Upper lobe of left lung (tissue), 6 donors: ENCODE measurements around the gene TSEN54. TPM values are rescaled to one million over a fixed set of nuclear protein-coding genes. Genes with fewer than 3 reads are reported as not detected.
A peak's percentile ranks its signal among the peaks of the same experiment; 100 is the strongest.

ENCODE experiments used
- ATAC-seq, 2 donors: fragments of 200-7000 bp; cut with Tn5 transposase; one replicate each; pipeline ENCODE4 v1.9.1; 2022; ENCODE audit warnings: mild to moderate bottlenecking in 2 of 2, moderate library complexity in 2 of 2; ENCODE audit not compliant: low FRiP score in 2 of 2
- DNase-seq, 2 donors: peaks; one replicate each; pipeline ENCODE4 v3.0.0-alpha.2; 2019 to 2020
- H3K27ac ChIP-seq, 4 donors: fragments of 200-600 bp; sonication (generic); one replicate each; pipeline ENCODE4 v1.5.1; 2016 to 2019
- H3K27me3 ChIP-seq, 4 donors: fragments of 200-600 bp; sonication (generic); one replicate each; pipeline ENCODE4 v1.5.1; 2017 to 2019
- H3K36me3 ChIP-seq, 4 donors: fragments of 200-600 bp; sonication (generic); one replicate each; pipeline ENCODE4 v1.5.1; 2016 to 2019
- H3K4me1 ChIP-seq, 4 donors: fragments of 200-600 bp; sonication (generic); one replicate each; pipeline ENCODE4 v1.5.1; 2018 to 2019
- H3K4me3 ChIP-seq, 4 donors: fragments of 200-600 bp; sonication (generic); one replicate each; pipeline ENCODE4 v1.5.1; 2017 to 2019; ENCODE audit warnings: mild to moderate bottlenecking in 2 of 4, moderate library complexity in 1 of 4
- H3K9me3 ChIP-seq, 4 donors: fragments of 200-600 bp; sonication (generic); one replicate each; pipeline ENCODE4 v1.5.1; 2018 to 2019
- EP300 ChIP-seq, 4 donors: sonication (generic); formaldehyde crosslinking; IDR thresholded peaks; one replicate each; pipeline ENCODE4 v1.5.1; 2017; ENCODE audit warnings: antibody characterized with exemption in 4 of 4, control low read depth in 2 of 4
- POLR2A ChIP-seq, 4 donors: fragments of 450-650 bp; IDR thresholded peaks; one replicate each; pipeline ENCODE4 v1.5.1; 2016 to 2017; ENCODE audit warnings: antibody characterized with exemption in 4 of 4, mild to moderate bottlenecking in 2 of 4
- POLR2AphosphoS5 ChIP-seq, 2 donors: sonication (generic); formaldehyde crosslinking; IDR thresholded peaks; one replicate each; pipeline ENCODE4 v1.5.1; 2017; ENCODE audit warnings: antibody characterized with exemption in 2 of 2
- WGBS, 2 donors: methylation state at CpG; one replicate each; pipeline ENCODE4 v1.1.5; 2017 to 2018; 5-methylcytosine and 5-hydroxymethylcytosine counted together
- total RNA-seq, 6 donors: library from RNA; depleted of rRNA in 4 of 6; stranded (reverse); fragments of >200 nt in 4 of 6; gene quantifications; one replicate each; pipeline versions ENCODE4 v1.1.0 to v1.2.1, GENCODE V29; 2016 to 2021
- TF ChIP-seq, protein P1 (sequence below), 6 experiments: fragments of 450-650 bp in 4 of 6; fragments of 200-600 bp in 2 of 6; sonication (generic) in 2 of 6; IDR thresholded peaks; one replicate each; pipeline ENCODE4 v1.5.1; 2016 to 2019; ENCODE audit warnings: antibody characterized with exemption in 6 of 6
- donor health status: DM: no; HTN: no; CAD: no; lungs with moderate emphysema.
- donor health status: DM: no; HTN: yes; CAD: no; lungs with severe emphysema.

Gene TSEN54
- total RNA-seq, 6 donors from 2014 or later: 19.5 to 125 (median 31.3) TPM

DNA sequence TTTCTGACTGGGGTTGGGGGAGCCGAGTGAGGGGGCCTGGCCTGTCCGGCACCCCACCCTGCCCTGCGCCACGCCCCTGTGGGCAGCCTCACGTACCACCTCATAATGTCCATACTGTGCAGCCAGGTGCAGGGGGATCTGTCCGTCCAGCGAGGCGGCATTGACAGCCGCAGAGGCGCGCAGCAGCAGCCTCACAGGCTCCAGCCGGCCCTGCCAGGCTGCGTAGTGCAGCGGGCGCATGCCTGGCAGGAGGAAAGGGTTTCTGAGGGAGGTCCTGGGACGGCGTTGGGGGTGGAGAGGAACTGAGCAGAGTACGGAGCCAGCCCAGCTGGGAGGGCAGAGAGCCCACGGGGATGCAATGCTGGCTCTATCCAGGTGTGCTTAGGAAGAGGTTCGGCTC, 9.4 kb upstream of the TSEN54 start:
- Histone ChIP-seq H3K27me3 (no peaks in the 10 kb centered on the region), H3K4me3 (no peak overlapping the region), H3K36me3 (peaks cover 0 to 76% (median 46%) of the 10 kb centered on the region in 4 donors), H3K9me3 (no peaks in the 10 kb centered on the region), H3K27ac (peak overlapping the region in 3 of 4 donors; percentile 80 to 94 (median 92)), H3K4me1 (peaks cover 21 to 70% (median 36%) of the 10 kb centered on the region in 4 donors)
- whole genome bisulfite sequencing, 2 donors: 74 to 90% methylated on average over 9 to 20 of the region's 20 CpGs
- ATAC-seq (no peak), DNase-seq (peak in 1 of 2 donors; percentile 75)
- TF ChIP-seq EP300 (IDR thresholded peaks at IDR 0.05): no peak
- TF ChIP-seq POLR2AphosphoS5 (IDR thresholded peaks at IDR 0.05): no peak
- TF ChIP-seq, protein P1, sequence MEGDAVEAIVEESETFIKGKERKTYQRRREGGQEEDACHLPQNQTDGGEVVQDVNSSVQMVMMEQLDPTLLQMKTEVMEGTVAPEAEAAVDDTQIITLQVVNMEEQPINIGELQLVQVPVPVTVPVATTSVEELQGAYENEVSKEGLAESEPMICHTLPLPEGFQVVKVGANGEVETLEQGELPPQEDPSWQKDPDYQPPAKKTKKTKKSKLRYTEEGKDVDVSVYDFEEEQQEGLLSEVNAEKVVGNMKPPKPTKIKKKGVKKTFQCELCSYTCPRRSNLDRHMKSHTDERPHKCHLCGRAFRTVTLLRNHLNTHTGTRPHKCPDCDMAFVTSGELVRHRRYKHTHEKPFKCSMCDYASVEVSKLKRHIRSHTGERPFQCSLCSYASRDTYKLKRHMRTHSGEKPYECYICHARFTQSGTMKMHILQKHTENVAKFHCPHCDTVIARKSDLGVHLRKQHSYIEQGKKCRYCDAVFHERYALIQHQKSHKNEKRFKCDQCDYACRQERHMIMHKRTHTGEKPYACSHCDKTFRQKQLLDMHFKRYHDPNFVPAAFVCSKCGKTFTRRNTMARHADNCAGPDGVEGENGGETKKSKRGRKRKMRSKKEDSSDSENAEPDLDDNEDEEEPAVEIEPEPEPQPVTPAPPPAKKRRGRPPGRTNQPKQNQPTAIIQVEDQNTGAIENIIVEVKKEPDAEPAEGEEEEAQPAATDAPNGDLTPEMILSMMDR (IDR thresholded peaks at IDR 0.05): no peak
- no peak for TF ChIP-seq POLR2A (IDR thresholded peaks at IDR 0.05)

DNA sequence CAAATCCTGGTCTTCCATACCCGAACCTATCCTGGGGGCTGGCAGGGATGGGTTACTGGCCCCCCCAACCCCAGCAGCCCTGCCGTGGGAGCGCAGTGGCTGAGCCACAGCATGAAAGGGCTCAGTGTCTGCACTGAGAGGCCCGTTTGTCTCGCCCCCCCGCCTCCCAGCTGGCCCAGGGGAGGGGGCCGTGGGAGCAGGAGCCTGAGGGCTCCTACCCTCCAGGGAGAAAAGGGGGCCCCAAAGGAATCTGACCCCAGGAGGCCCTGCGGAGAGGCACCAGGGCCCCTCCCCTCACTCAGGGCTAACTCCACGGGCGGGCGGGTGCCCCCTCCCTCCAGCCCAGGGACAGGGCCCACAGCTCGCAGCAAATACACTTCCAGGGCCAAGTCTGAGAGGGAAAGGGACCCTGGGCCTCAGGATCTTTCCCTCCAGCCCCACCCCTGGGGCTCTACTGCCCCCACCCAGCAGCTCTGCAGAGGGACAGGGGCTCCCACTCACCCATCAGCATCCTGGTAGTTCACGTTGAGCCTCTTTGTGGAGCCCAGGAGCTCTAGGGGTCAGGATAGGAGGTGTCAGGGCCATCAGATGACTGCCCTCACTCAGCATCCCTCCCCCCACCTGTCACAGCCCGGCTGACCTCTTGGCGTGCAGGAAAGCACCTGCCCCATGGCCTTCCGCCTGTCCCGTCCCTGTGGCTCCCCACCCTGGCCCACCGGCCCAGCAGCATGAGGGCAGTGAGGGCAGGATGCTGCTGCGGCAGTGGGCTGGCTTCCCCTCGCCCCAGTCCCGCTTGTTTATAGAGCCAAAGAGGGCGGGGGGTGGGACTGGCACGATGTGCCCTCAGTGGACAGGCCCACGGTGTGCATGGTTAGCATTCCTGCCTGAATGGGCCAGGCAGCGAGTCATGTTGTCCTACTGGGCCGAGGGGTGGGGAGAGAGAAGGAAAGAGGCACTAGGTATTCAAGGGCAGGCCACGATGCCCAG, 8.3 kb upstream of the TSEN54 start:
- ATAC-seq (no peak), DNase-seq (peak in 1 of 2 donors; percentile 77)
- TF ChIP-seq, protein P1 (IDR thresholded peaks at IDR 0.05): no peak
- TF ChIP-seq POLR2AphosphoS5 (IDR thresholded peaks at IDR 0.05) (peak in 1 of 2 donors; percentile 12), EP300 (IDR thresholded peaks at IDR 0.05) (no peak), POLR2A (IDR thresholded peaks at IDR 0.05) (no peak)
- H3K4me3 ChIP-seq: peak overlapping the region in 2 of 4 donors; percentile 26 to 41
- H3K27ac ChIP-seq: peak overlapping the region; percentile 80 to 94 (median 87)
- H3K36me3 ChIP-seq: peaks cover 0 to 70% (median 37%) of the 10 kb centered on the region in 4 donors
- H3K4me1 ChIP-seq: peaks cover 26 to 77% (median 45%) of the 10 kb centered on the region in 4 donors
- H3K27me3 ChIP-seq: no peaks in the 10 kb centered on the region
- H3K9me3 ChIP-seq: no peaks in the 10 kb centered on the region
- 53 to 64% methylated on average over 10 to 24 of the region's 27 CpGs for WGBS, 2 donors

DNA sequence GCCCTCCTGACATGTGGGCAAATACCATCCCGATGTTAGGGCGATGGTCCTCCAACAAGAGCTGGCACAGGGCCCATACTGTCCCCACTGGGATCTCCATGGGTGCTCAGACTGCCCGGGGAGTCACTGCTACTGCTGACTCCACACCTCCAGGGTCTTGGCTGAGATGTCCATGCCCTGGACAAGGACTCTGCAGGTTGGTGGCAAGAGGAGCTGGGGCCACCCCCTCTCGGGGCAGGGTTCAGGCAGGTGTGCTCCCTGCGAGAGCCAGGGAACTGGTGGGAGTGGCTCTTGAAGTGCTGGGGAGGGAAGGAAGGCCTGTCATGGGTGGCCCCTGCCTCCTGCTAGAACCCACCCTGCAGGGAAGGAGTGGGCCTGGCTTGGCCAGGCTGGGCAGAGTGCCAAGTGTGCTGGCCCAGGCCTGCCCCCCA, 7.4 kb upstream of the TSEN54 start:
- Histone ChIP-seq H3K27ac (peak overlapping the region; percentile 80 to 94 (median 87)), H3K9me3 (no peaks in the 10 kb centered on the region), H3K36me3 (peaks cover 0 to 69% (median 32%) of the 10 kb centered on the region in 4 donors), H3K27me3 (no peaks in the 10 kb centered on the region), H3K4me3 (peak overlapping the region in 3 of 4 donors; percentile 25 to 41 (median 26)), H3K4me1 (peaks cover 25 to 73% (median 50%) of the 10 kb centered on the region in 4 donors)
- WGBS, 2 donors: 40 to 47% methylated on average over 3 to 5 of the region's 5 CpGs
- DNase-seq (no peak), ATAC-seq (no peak)
- TF ChIP-seq POLR2A (IDR thresholded peaks at IDR 0.05) (no peak), POLR2AphosphoS5 (IDR thresholded peaks at IDR 0.05) (no peak), EP300 (IDR thresholded peaks at IDR 0.05) (no peak)
- TF ChIP-seq, protein P1 (IDR thresholded peaks at IDR 0.05): no peak

DNA sequence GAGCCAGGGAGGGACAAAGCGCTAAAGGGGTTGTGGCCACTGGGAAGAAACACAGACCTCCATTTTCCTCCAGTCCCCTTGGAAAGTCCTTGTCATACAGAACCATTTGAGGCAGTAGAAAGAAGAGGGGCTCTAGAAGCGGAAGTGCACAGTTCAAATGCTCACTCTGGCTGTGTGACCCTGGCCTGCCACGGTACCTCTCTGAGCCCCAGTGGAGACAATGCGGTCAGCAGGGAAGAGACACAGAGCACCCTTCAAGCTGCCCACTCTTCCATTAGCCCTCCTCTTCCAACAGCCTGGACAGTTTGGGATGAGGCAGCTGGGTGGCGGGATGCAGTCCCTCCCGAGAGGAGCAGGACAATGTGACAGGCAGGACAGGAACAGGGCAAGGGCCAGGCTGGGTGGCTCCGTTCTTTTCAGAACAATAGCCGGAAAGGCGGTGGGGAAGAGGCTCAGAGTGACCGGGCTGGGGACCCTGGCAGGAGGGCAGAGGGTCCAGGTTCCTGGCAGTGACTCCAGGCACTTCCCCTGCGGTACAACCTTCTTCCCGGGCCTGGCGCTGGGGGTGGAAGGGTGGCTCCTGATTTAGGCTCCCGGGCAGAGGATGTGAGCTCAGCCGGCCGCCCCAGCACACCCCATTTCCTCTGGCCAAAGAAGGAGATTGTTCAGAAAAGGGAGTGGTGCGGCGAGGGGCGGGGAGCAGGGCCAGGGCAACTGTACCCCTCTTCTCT, 6.6 kb upstream of the TSEN54 start:
- TF ChIP-seq, protein P1 (IDR thresholded peaks at IDR 0.05): peak in 1 of 6 experiments; percentile 15
- TF ChIP-seq POLR2A (IDR thresholded peaks at IDR 0.05) (peak in 2 of 4 donors; percentile 30 to 63), POLR2AphosphoS5 (IDR thresholded peaks at IDR 0.05) (peak; percentile 91 to 94), EP300 (IDR thresholded peaks at IDR 0.05) (peak; percentile 71 to 93 (median 87))
- peak overlapping the region; percentile 22 to 100 (median 26) for H3K4me3 ChIP-seq
- no peaks in the 10 kb centered on the region for H3K9me3 ChIP-seq
- peaks cover 0 to 65% (median 24%) of the 10 kb centered on the region in 4 donors for H3K36me3 ChIP-seq
- peak overlapping the region; percentile 89 to 94 (median 91) for H3K27ac ChIP-seq
- no peaks in the 10 kb centered on the region for H3K27me3 ChIP-seq
- peak in 1 of 2 donors; percentile 24 for ATAC-seq
- DNase-seq: peak in 1 of 2 donors; percentile 63
- WGBS, 2 donors: 59 to 70% methylated on average over 7 to 19 of the region's 19 CpGs
- peaks cover 25 to 73% (median 54%) of the 10 kb centered on the region in 4 donors for H3K4me1 ChIP-seq
